Activated T-cell treated with anti-CD3 and anti-CD28 coated beads, Interleukin-2, amount 50 U/mL, for 48 hours (primary cell): ENCODE data around the gene ATP5F1E.

Experiments
- DNase-seq, 2 experiments: peaks; one replicate each; pipeline ENCODE4 v3.0.0-alpha.2; 2020

The ATP5F1E gene

GRCh38 chr20:59032023-59032712, at the start of gene ATP5F1E:
TSS of gene ATP5F1E (minus strand) at chr20:59032335. CDS start at chr20:59032251, 84 bp downstream.
- peak; percentile 94 to 98 for DNase-seq

- DNase-seq, result no peak
Observed at GRCh38 chr20:59081036-59081435, 48.9 kb upstream of the ATP5F1E start.

GRCh38 chr20:59078231-59078630, 46.1 kb upstream of the ATP5F1E start:
- DNase-seq, result no peak

- no peak for DNase-seq
Observed at GRCh38 chr20:59077705-59078104, 45.6 kb upstream of the ATP5F1E start.

GRCh38 chr20:59075934-59076508, 43.9 kb upstream of the ATP5F1E start:
- DNase-seq, result peak in 1 of 2 experiments; percentile 32

GRCh38 chr20:59074456-59074855, 42.3 kb upstream of the ATP5F1E start:
- DNase-seq, result no peak

GRCh38 chr20:59073582-59073981, 41.4 kb upstream of the ATP5F1E start:
- DNase-seq, result no peak

- no peak for DNase-seq
Observed at GRCh38 chr20:59071216-59071615, 39.1 kb upstream of the ATP5F1E start.

GRCh38 chr20:59069026-59069425, 36.9 kb upstream of the ATP5F1E start:
- no peak for DNase-seq

- no peak for DNase-seq
Observed at GRCh38 chr20:59068534-59068933, 36.4 kb upstream of the ATP5F1E start.

GRCh38 chr20:59064214-59064722, 32.1 kb upstream of the ATP5F1E start:
- DNase-seq, result no peak

GRCh38 chr20:59063358-59064213, 31.5 kb upstream of the ATP5F1E start:
- DNase-seq, result no peak

- DNase-seq, result no peak
Observed at GRCh38 chr20:59062081-59062480, 29.9 kb upstream of the ATP5F1E start.

GRCh38 chr20:59055302-59055701, 23.2 kb upstream of the ATP5F1E start:
- DNase-seq, result no peak

GRCh38 chr20:59051666-59052185, 19.6 kb upstream of the ATP5F1E start:
- DNase-seq, result no peak

GRCh38 chr20:59050437-59050836, 18.3 kb upstream of the ATP5F1E start:
- DNase-seq, result no peak

- DNase-seq, result no peak
Observed at GRCh38 chr20:59048681-59049030, 16.5 kb upstream of the ATP5F1E start.

- peak; percentile 47 to 52 for DNase-seq
Observed at GRCh38 chr20:59047938-59048680, 16.0 kb upstream of the ATP5F1E start.

- DNase-seq, result no peak
Observed at GRCh38 chr20:59046862-59047261, 14.7 kb upstream of the ATP5F1E start.

- no peak for DNase-seq
Observed at GRCh38 chr20:59044796-59045195, 12.7 kb upstream of the ATP5F1E start.

- DNase-seq, result no peak
Observed at GRCh38 chr20:59044295-59044694, 12.2 kb upstream of the ATP5F1E start.

GRCh38 chr20:59043698-59044097, 11.6 kb upstream of the ATP5F1E start:
- peak in 1 of 2 experiments; percentile 31 for DNase-seq
